PC-3 (cell line): Measurements from ENCODE around the gene GPR75.

Experiments
- CTCF ChIP-seq: fragments of 300-600 bp; sonication (generic); conservative IDR thresholded peaks from 2 replicates; pipeline ENCODE4 v1.5.1; 2017; ENCODE audit warnings: antibody characterized with exemption, low read depth, mild to moderate bottlenecking, low read length
- EZH2phosphoT487 ChIP-seq: fragments of 300-600 bp; sonication (generic); IDR thresholded peaks from 2 replicates; pipeline ENCODE4 v1.6.1; 2018; ENCODE audit warnings: mild to moderate bottlenecking, antibody characterized with exemption, low read length, borderline replicate concordance

GRCh38 chr2:53867169-53867568 is 7.4 kb upstream of the GPR75 start:
- TF ChIP-seq EZH2phosphoT487 (no peak), CTCF (no peak)
